HEK293T (cell line): Measurements from ENCODE around the gene KCND2.

Source experiments
- BHLHE40 ChIP-seq: fragments of 450-650 bp; IDR thresholded peaks from 2 replicates; pipeline ENCODE4 v1.6.1; 2016; ENCODE audit warnings: mild to moderate bottlenecking, moderate library complexity, borderline replicate concordance
- CTBP1 ChIP-seq: fragments of 450-650 bp; IDR thresholded peaks from 2 replicates; pipeline ENCODE4 v1.6.1; 2016; ENCODE audit warnings: borderline replicate concordance
- ELF4 ChIP-seq: fragments of 450-650 bp; IDR thresholded peaks from 2 replicates; pipeline ENCODE4 v1.6.1; 2017; ENCODE audit warnings: antibody characterized with exemption
- FOXA1 ChIP-seq: fragments of 450-650 bp; IDR thresholded peaks from 2 replicates; pipeline ENCODE4 v1.6.1; 2016; ENCODE audit warnings: mild to moderate bottlenecking
- FOXK2 ChIP-seq: fragments of 450-650 bp; IDR thresholded peaks from 2 replicates; pipeline ENCODE4 v1.6.1; 2016; ENCODE audit warnings: mild to moderate bottlenecking
- FOXM1 ChIP-seq: fragments of 450-650 bp; IDR thresholded peaks from 2 replicates; pipeline ENCODE4 v1.6.1; 2017; ENCODE audit warnings: mild to moderate bottlenecking, borderline replicate concordance
- HDGF ChIP-seq: fragments of 450-650 bp; IDR thresholded peaks from 2 replicates; pipeline ENCODE4 v1.6.1; 2017; ENCODE audit warnings: antibody characterized with exemption, borderline replicate concordance
- SUZ12 ChIP-seq: fragments of 450-650 bp; IDR thresholded peaks from 2 replicates; pipeline ENCODE4 v1.6.1; 2016; ENCODE audit warnings: mild to moderate bottlenecking

DNA sequence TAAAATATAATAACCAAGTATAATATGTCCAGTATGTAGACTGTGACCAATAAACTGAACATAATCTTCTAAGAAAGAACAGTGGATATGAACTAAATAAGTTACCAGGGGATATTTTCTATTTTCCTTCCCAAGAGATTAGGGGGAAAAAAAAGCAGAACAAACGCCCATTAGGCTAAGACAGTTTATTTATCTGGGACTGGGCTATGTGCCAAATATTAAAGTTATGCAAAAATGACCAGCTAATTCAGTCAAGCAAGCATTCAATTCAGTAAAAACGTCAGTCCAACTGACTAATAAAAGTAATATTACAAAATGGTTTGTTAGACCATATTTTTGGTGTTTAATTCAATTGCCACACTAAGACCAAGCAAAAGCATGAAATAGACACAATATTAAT lies 462.8 kb downstream of the KCND2 start:
- TF ChIP-seq SUZ12 (no peak), CTBP1 (no peak), FOXM1 (no peak), FOXK2 (no peak), ELF4 (no peak), HDGF (no peak), BHLHE40 (no peak), FOXA1 (no peak)
